GM18508 (cell line): ENCODE data around the gene COL5A3.
"Not testable (repeated sequence)": the region's sequence is repeated elsewhere in the genome, so short reads cannot be mapped to it uniquely, and the experiment has no call there.

Experiments used
- ATAC-seq: cut with Tn5 transposase; IDR thresholded peaks from one replicate; pipeline ENCODE4 v1.9.1; 2021; ENCODE audit warnings: moderate number of reproducible peaks; ENCODE audit not compliant: insufficient read depth, unreplicated experiment

The COL5A3 gene

GRCh38 chr19:9941671-9942070, 68.6 kb downstream of the COL5A3 start:
- no peak for ATAC-seq

- no peak for ATAC-seq
Observed at GRCh38 chr19:9941231-9941630, 69.1 kb downstream of the COL5A3 start.

- ATAC-seq: no peak
Observed at GRCh38 chr19:9940778-9941177, 69.5 kb downstream of the COL5A3 start.

DNA sequence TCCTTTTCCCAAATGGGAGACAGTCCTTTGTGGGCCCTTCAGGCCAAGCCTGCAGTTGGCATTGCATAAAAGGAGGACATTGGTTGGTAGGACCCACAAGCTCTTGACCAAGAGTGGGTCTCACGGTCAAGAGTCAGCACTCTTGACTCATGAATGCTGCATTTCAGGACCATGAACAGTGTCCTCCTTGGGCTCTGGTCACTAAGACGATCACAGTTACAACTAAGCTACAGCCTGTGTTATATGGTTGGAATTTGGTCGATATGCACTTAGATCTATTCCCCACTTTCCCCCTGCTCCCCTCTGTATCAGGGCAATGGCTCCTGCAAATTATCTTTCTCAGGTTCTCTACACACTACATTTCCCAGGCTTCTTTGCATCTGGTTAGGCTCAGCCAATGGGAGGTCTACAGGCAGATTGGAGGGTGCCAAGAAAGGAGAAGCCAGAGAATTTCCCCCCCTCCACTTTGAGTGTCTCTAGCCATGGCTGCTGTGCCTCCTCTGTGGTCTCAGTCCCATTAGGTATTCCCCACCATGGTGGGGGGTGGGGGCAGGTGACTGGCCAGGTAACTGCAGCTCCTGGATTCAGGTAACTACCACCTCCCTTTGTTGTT, 70.9 kb downstream of the COL5A3 start:
- no peak for ATAC-seq

DNA sequence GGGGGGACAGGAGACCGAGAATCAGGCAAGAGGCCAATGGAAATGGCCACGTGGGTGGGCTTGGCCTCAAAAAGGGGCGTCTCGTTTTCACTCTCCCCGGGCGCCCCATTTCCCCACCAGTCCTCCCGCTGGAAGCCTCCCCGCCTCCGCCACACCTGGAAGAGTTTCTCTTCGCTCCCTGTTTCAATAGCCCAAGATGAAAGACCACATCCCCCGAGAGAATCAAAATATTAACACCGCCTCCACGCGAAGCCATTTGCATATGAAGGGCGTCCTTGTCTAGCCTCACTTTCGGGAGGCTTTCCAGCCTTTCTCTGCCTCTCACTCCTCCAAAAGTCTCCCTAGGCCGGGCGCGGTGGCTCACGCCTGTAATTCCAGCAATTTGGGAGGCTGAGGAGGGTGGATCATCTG, 73.3 kb downstream of the COL5A3 start:
- ATAC-seq: no peak

GRCh38 chr19:9936326-9937000, 73.8 kb downstream of the COL5A3 start, which contains the start of gene OLFM2:
TSS of gene OLFM2 (minus strand) at chr19:9936515. CDS start at chr19:9936366, 149 bp downstream.
- ATAC-seq: no peak

GRCh38 chr19:9935506-9936325, 74.6 kb downstream of the COL5A3 start:
- no peak for ATAC-seq

- no peak for ATAC-seq
Observed at GRCh38 chr19:9934132-9934950, 76.0 kb downstream of the COL5A3 start.

- no peak for ATAC-seq
Observed at GRCh38 chr19:9932835-9933234, 77.5 kb downstream of the COL5A3 start.

DNA sequence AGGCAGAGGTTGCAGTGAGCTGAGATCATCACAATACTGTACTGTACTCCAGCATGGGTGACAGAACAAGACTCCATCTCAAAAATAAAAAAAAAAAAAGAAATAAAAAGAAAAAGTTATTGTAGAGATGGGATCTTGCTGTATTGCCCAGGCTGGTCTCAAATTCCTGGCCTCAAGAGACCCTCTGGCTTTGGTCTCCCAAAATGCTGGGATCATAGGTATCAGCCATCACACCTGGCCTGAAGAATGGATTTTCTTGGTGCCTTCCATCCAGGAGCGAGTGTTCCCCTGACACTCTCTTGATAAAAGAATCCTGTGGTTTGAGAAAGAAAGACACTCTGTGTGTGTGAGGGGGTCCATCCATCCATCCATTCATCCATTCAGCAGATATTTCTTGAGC, 78.7 kb downstream of the COL5A3 start:
- ATAC-seq: no peak

GRCh38 chr19:9923440-9923839, 86.9 kb downstream of the COL5A3 start:
- no peak for ATAC-seq

GRCh38 chr19:9922782-9923379, 87.4 kb downstream of the COL5A3 start:
- not testable (repeated sequence) for ATAC-seq

GRCh38 chr19:9917321-9917720, 93.0 kb downstream of the COL5A3 start:
- ATAC-seq: no peak

- no peak for ATAC-seq
Observed at GRCh38 chr19:9916719-9917118, 93.6 kb downstream of the COL5A3 start.

GRCh38 chr19:9914315-9915207, 95.7 kb downstream of the COL5A3 start:
- ATAC-seq: no peak

DNA sequence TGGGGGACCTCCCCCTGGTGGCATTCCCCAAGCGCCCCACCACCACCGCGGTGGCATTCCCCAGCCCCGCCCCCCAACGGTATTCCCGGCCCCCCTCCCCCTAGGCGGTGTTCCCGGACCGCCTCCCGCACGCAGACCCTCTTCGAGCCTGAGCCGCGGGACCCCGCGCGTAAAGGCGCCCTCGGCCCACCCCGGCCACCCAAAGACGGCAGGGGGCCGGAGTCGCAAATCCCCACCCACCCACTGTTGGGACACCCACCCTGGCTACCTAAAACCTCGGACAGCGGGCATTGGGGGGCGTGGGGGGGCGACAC, 96.3 kb downstream of the COL5A3 start:
- ATAC-seq: no peak

DNA sequence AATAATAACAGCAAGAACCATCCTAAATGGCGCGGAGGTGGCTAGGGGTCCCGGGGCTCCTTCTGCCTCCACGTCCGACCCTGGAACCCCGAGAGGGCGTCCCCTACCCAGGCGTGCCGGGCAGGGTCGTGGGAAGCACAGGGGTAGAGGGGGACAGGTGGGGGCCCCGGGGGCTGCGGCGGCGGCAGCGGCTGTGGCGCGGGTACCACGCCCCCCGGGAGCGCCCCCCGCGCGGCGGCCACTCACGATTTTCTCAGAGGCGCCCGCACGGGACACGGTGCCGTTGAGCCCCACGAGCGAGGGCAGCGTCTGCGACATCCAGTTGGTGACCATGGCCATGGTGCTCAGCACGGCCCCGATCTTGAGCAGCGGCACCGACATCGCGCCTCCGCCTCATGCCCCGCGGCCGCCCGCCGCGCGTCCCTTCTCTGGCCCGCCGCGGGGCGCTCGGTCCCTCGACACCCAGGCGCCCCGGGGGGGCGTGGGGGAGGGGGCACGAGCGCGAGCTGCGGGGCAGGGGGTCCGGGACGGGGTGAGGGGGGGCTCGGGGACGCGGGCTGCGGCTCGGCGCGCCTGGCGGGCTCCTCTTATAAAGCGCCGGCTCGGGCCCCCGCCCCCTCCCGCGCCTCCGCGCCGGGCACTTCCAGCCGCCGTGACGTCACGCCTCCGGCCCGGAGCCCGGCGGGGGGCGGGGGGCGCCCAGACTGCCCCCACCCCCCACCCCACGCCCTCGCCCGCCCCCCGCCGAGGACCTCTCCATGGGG, 96.9 kb downstream of the COL5A3 start:
- no peak for ATAC-seq

DNA sequence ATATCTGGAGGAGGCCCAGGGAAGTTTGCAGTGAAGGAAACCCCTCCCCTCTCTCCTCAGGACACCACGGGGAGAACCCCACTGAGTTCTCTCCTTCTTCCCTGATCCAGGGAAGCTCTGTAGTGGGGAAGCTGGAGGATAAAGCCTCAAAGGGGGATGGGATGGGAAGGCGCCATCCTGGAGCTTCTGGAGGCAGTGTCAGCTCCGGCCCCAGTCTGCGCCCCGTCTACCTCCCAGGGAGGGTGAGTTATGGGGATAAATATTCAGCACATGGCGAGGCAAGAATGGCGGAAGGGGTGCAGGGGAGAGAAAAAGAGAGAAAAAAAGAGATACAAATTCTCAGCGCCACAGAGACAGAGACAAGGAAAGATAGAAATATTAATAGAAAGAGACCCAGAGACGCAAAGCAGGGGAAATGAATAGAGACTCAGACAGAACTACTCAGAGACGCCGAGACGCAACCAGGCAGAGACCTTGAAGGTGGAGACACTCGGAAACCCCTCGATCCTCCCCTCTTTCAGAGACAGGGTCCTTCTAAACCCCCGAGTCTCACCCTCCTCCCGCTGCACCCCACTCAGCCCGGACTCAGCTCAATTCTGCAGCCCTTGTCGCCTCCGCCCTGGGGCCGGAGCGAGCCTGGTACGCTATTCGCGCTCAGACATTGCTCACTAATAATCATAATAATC, 97.6 kb downstream of the COL5A3 start:
- ATAC-seq: no peak
